ENCODE data around the gene CACNA1S. TPM values are rescaled to one million over a fixed set of nuclear protein-coding genes. Genes with fewer than 3 reads are reported as not detected.

The CACNA1S gene
- total RNA-seq, 4 donors from 2014 or later = not detected

DNA sequence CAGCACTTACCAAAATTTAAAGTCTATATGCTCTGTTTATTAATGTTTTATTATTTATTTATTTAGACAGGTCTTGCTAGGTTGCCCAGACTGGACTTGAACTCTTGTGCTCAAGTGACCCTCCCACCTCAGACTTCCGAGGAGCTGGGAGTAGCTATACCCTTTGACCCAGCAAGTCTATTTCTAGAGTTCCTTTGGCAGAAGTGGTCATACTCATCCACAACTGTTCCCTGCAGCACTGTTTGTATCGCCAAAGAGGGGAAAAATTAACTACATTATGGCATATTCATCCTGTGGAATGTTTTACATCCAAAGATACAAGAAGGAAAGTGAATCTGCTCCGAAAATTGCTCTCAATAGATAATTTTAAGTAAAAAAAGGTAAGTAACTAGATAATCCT is 28.5 kb downstream of the CACNA1S start:
- TF ChIP-seq, protein P1, sequence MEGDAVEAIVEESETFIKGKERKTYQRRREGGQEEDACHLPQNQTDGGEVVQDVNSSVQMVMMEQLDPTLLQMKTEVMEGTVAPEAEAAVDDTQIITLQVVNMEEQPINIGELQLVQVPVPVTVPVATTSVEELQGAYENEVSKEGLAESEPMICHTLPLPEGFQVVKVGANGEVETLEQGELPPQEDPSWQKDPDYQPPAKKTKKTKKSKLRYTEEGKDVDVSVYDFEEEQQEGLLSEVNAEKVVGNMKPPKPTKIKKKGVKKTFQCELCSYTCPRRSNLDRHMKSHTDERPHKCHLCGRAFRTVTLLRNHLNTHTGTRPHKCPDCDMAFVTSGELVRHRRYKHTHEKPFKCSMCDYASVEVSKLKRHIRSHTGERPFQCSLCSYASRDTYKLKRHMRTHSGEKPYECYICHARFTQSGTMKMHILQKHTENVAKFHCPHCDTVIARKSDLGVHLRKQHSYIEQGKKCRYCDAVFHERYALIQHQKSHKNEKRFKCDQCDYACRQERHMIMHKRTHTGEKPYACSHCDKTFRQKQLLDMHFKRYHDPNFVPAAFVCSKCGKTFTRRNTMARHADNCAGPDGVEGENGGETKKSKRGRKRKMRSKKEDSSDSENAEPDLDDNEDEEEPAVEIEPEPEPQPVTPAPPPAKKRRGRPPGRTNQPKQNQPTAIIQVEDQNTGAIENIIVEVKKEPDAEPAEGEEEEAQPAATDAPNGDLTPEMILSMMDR (IDR thresholded peaks at IDR 0.05; ENCODE audit: low read depth) = no peak

- TF ChIP-seq, protein P1 (IDR thresholded peaks at IDR 0.05; ENCODE audit: low read depth) = no peak
Measured at GRCh38 chr1:201080135-201080534, 32.1 kb downstream of the CACNA1S start.

- TF ChIP-seq, protein P1 (IDR thresholded peaks at IDR 0.05; ENCODE audit: low read depth) = no peak
Measured at GRCh38 chr1:201077736-201078135, 34.5 kb downstream of the CACNA1S start.

GRCh38 chr1:201077116-201077515 is 35.1 kb downstream of the CACNA1S start:
- TF ChIP-seq, protein P1 (IDR thresholded peaks at IDR 0.05; ENCODE audit: low read depth) = no peak

- TF ChIP-seq, protein P1 (IDR thresholded peaks at IDR 0.05; ENCODE audit: low read depth) = no peak
Measured at GRCh38 chr1:201076092-201076491, 36.1 kb downstream of the CACNA1S start.

DNA sequence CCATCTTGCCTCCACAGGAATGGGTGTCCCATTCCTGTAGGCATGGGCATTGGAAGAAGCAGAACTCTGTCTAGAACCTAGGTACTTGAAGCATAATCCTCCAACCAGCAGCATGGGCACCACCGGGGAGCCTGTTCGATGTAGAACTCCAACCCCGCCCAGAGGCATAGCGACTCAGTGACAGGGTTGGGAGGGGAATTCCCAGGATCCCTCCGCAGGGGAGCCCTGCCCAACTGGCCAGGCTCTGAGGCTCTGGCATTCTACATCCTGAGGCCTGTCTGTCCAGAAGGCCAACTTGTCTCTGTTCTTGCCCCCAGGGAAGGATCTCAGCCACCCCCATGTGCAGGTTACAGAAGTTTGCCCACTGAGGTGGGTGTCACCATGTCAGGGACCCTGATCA is 38.2 kb downstream of the CACNA1S start:
- TF ChIP-seq, protein P1 (IDR thresholded peaks at IDR 0.05; ENCODE audit: low read depth) = no peak

GRCh38 chr1:201072922-201073321 is 39.3 kb downstream of the CACNA1S start:
- TF ChIP-seq, protein P1 (IDR thresholded peaks at IDR 0.05; ENCODE audit: low read depth) = no peak
